ENCODE measurements around the gene PRSS21. TPM values are rescaled to one million over a fixed set of nuclear protein-coding genes. Genes with fewer than 3 reads are reported as not detected.

Gene PRSS21
- total and polyA plus RNA-seq, 5 experiments from 2014 or later = 1.5 to 14.7 (median 2.9) TPM

GRCh38 chr16:2795395-2796143 lies 21.5 kb upstream of the PRSS21 start:
- Mint-ChIP-seq H3K4me3 (no peak overlapping the region), H3K27ac (no peak overlapping the region), H3K9me3 (no peaks in the 10 kb centered on the region), H3K36me3 (no peaks in the 10 kb centered on the region), H3K4me1 (peaks cover 0 to 4% (median 0%) of the 10 kb centered on the region in 4 donors), H3K27me3 (peaks cover 15 to 40% (median 24%) of the 10 kb centered on the region in 5 donors)
- ATAC-seq (no peak), DNase-seq (no peak)
- POLR2A ChIA-PET = no interaction called here

- Mint-ChIP-seq H3K4me3 (no peak overlapping the region), H3K9me3 (peaks cover 0 to 12% (median 2%) of the 10 kb centered on the region in 9 donors), H3K4me1 (peaks cover 0 to 4% (median 0%) of the 10 kb centered on the region in 4 donors), H3K27ac (no peak overlapping the region), H3K27me3 (peaks cover 7 to 16% (median 10%) of the 10 kb centered on the region in 5 donors), H3K36me3 (peaks cover 0 to 9% (median 0%) of the 10 kb centered on the region in 3 donors)
- POLR2A ChIA-PET = no interaction called here
- DNase-seq (no peak), ATAC-seq (no peak)
These were observed 18.3 kb upstream of the PRSS21 start for GRCh38 chr16:2798723-2799204.

- POLR2A ChIA-PET = no interaction called here
- peaks cover 0 to 13% (median 2%) of the 10 kb centered on the region in 3 donors for H3K36me3 Mint-ChIP-seq
- peaks cover 0 to 18% (median 7%) of the 10 kb centered on the region in 9 donors for H3K9me3 Mint-ChIP-seq
- no peak for ATAC-seq
- peaks cover 5 to 16% (median 10%) of the 10 kb centered on the region in 5 donors for H3K27me3 Mint-ChIP-seq
- peaks cover 0 to 4% (median 0%) of the 10 kb centered on the region in 4 donors for H3K4me1 Mint-ChIP-seq
- H3K4me3 Mint-ChIP-seq = no peak overlapping the region
- DNase-seq = no peak
- H3K27ac Mint-ChIP-seq = no peak overlapping the region
These were observed 17.7 kb upstream of the PRSS21 start for GRCh38 chr16:2799205-2799858.

- H3K27me3 Mint-ChIP-seq = peaks cover under 1 to 12% (median 7%) of the 10 kb centered on the region in 5 donors
- H3K9me3 Mint-ChIP-seq = peaks cover 0 to 22% (median 9%) of the 10 kb centered on the region in 9 donors
- POLR2A ChIA-PET = interaction anchor here (0.7 kb wide), 2 partner anchors 726 to 1595 kb away, joined by 3 to 10 read pairs; no protein-coding TSS in a partner anchor
- H3K36me3 Mint-ChIP-seq = peaks cover 0 to 13% (median 3%) of the 10 kb centered on the region in 3 donors
- no peaks in the 10 kb centered on the region for H3K4me1 Mint-ChIP-seq
- ATAC-seq (no peak), DNase-seq (no peak)
- no peak overlapping the region for H3K27ac Mint-ChIP-seq
- no peak overlapping the region for H3K4me3 Mint-ChIP-seq
These were observed 17.2 kb upstream of the PRSS21 start for GRCh38 chr16:2799859-2800226.

GRCh38 chr16:2803545-2804195 lies 13.4 kb upstream of the PRSS21 start:
- H3K4me3 Mint-ChIP-seq = no peak overlapping the region
- no peak overlapping the region for H3K27ac Mint-ChIP-seq
- H3K36me3 Mint-ChIP-seq = peaks cover 0 to 13% (median 3%) of the 10 kb centered on the region in 3 donors
- H3K27me3 Mint-ChIP-seq = peaks cover 3 to 20% (median 11%) of the 10 kb centered on the region in 5 donors
- H3K9me3 Mint-ChIP-seq = peaks cover 0 to 22% (median 14%) of the 10 kb centered on the region in 9 donors
- DNase-seq (no peak), ATAC-seq (no peak)
- POLR2A ChIA-PET = interaction anchor here (0.7 kb wide), 1 partner anchor 25 kb away, joined by 3 read pairs; no protein-coding TSS in a partner anchor
- no peaks in the 10 kb centered on the region for H3K4me1 Mint-ChIP-seq

- Mint-ChIP-seq H3K36me3 (peaks cover 2 to 13% (median 3%) of the 10 kb centered on the region in 3 donors), H3K4me1 (no peaks in the 10 kb centered on the region), H3K4me3 (no peak overlapping the region), H3K27me3 (peaks cover 4 to 29% (median 11%) of the 10 kb centered on the region in 5 donors), H3K27ac (no peak overlapping the region), H3K9me3 (peaks cover 0 to 29% (median 14%) of the 10 kb centered on the region in 9 donors)
- DNase-seq (no peak), ATAC-seq (no peak)
- POLR2A ChIA-PET = no interaction called here
These were observed 12.3 kb upstream of the PRSS21 start for GRCh38 chr16:2804728-2805127.

- peaks cover 4 to 31% (median 16%) of the 10 kb centered on the region in 5 donors for H3K27me3 Mint-ChIP-seq
- DNase-seq (no peak), ATAC-seq (no peak)
- H3K9me3 Mint-ChIP-seq = peaks cover 0 to 29% (median 14%) of the 10 kb centered on the region in 9 donors
- H3K4me1 Mint-ChIP-seq = no peaks in the 10 kb centered on the region
- no peak overlapping the region for H3K4me3 Mint-ChIP-seq
- peaks cover 2 to 13% (median 3%) of the 10 kb centered on the region in 3 donors for H3K36me3 Mint-ChIP-seq
- H3K27ac Mint-ChIP-seq = no peak overlapping the region
- POLR2A ChIA-PET = no interaction called here
These were observed 10.8 kb upstream of the PRSS21 start for GRCh38 chr16:2806286-2806685.

- DNase-seq = no peak
- no peak overlapping the region for H3K27ac Mint-ChIP-seq
- ATAC-seq = no peak
- peaks cover 4 to 31% (median 23%) of the 10 kb centered on the region in 5 donors for H3K27me3 Mint-ChIP-seq
- H3K4me3 Mint-ChIP-seq = no peak overlapping the region
- H3K36me3 Mint-ChIP-seq = peaks cover 2 to 10% (median 3%) of the 10 kb centered on the region in 3 donors
- H3K4me1 Mint-ChIP-seq = no peaks in the 10 kb centered on the region
- H3K9me3 Mint-ChIP-seq = peaks cover 0 to 24% (median 14%) of the 10 kb centered on the region in 9 donors
- POLR2A ChIA-PET = no interaction called here
These were observed 8.9 kb upstream of the PRSS21 start for GRCh38 chr16:2808181-2808580.

GRCh38 chr16:2809149-2809760 lies 7.8 kb upstream of the PRSS21 start:
- peaks cover 4 to 29% (median 23%) of the 10 kb centered on the region in 5 donors for H3K27me3 Mint-ChIP-seq
- H3K9me3 Mint-ChIP-seq = peaks cover 0 to 13% (median 6%) of the 10 kb centered on the region in 9 donors
- H3K27ac Mint-ChIP-seq = no peak overlapping the region
- peaks cover 0 to 2% (median 2%) of the 10 kb centered on the region in 3 donors for H3K36me3 Mint-ChIP-seq
- ATAC-seq (no peak), DNase-seq (no peak)
- no peaks in the 10 kb centered on the region for H3K4me1 Mint-ChIP-seq
- H3K4me3 Mint-ChIP-seq = no peak overlapping the region
- POLR2A ChIA-PET = no interaction called here

GRCh38 chr16:2810651-2811050 lies 6.4 kb upstream of the PRSS21 start:
- peaks cover 0 to 11% (median 2%) of the 10 kb centered on the region in 9 donors for H3K9me3 Mint-ChIP-seq
- no peak for ATAC-seq
- no peak overlapping the region for H3K27ac Mint-ChIP-seq
- no peak for DNase-seq
- POLR2A ChIA-PET = no interaction called here
- H3K4me3 Mint-ChIP-seq = no peak overlapping the region
- H3K36me3 Mint-ChIP-seq = peaks cover 0 to 2% (median 0%) of the 10 kb centered on the region in 3 donors
- H3K27me3 Mint-ChIP-seq = peaks cover 0 to 29% (median 23%) of the 10 kb centered on the region in 5 donors
- no peaks in the 10 kb centered on the region for H3K4me1 Mint-ChIP-seq

GRCh38 chr16:2811703-2812471 lies 5.2 kb upstream of the PRSS21 start:
- Mint-ChIP-seq H3K27me3 (peaks cover 0 to 22% (median 19%) of the 10 kb centered on the region in 5 donors), H3K36me3 (peaks cover 0 to 2% (median 0%) of the 10 kb centered on the region in 3 donors), H3K4me3 (no peak overlapping the region), H3K9me3 (peaks cover 0 to 11% (median 2%) of the 10 kb centered on the region in 9 donors), H3K4me1 (no peaks in the 10 kb centered on the region), H3K27ac (no peak overlapping the region)
- ATAC-seq (no peak), DNase-seq (no peak)
- POLR2A ChIA-PET = no interaction called here
